Measurements from ENCODE around the gene GPR35.

The GPR35 gene

GRCh38 chr2:240619506-240620148, 5.7 kb upstream of the GPR35 start:
- Histone ChIP-seq H3K36me3 (ENCODE audit: control insufficient read depth, insufficient read depth, low read length) (no peaks in the 10 kb centered on the region), H3K4me1 (ENCODE audit: control insufficient read depth, insufficient read depth, low read length) (peaks cover 1% of the 10 kb centered on the region; the same call in 1 of the 2 replicates), H3K27ac (ENCODE audit: low read depth, low read length) (no peak overlapping the region), H3K4me3 (ENCODE audit: low read depth, low read length) (no peak overlapping the region), H3K9ac (ENCODE audit: low read length) (no peak overlapping the region), H3K27me3 (ENCODE audit: control insufficient read depth, insufficient read depth, low read length) (no peaks in the 10 kb centered on the region), H3K9me3 (ENCODE audit: control insufficient read depth, insufficient read depth, low read depth, low read length) (peaks cover 47% of the 10 kb centered on the region)

- Histone ChIP-seq H3K4me3 (ENCODE audit: low read depth, low read length) (no peak overlapping the region), H3K9me3 (ENCODE audit: control insufficient read depth, insufficient read depth, low read depth, low read length) (peaks cover 41% of the 10 kb centered on the region), H3K27me3 (ENCODE audit: control insufficient read depth, insufficient read depth, low read length) (no peaks in the 10 kb centered on the region), H3K27ac (ENCODE audit: low read depth, low read length) (no peak overlapping the region), H3K36me3 (ENCODE audit: control insufficient read depth, insufficient read depth, low read length) (no peaks in the 10 kb centered on the region), H3K4me1 (ENCODE audit: control insufficient read depth, insufficient read depth, low read length) (peaks cover 5% of the 10 kb centered on the region; the same call in 1 of the 2 replicates), H3K9ac (ENCODE audit: low read length) (no peak overlapping the region)
Measured at GRCh38 chr2:240620149-240620731, 5.0 kb upstream of the GPR35 start.

GRCh38 chr2:240620859-240621258, 4.4 kb upstream of the GPR35 start:
- H3K9ac ChIP-seq (ENCODE audit: low read length), result no peak overlapping the region
- no peak overlapping the region for H3K4me3 ChIP-seq (ENCODE audit: low read depth, low read length)

GRCh38 chr2:240622060-240622411, 3.2 kb upstream of the GPR35 start:
- H3K9me3 ChIP-seq (ENCODE audit: control insufficient read depth, insufficient read depth, low read depth, low read length), result peaks cover 24% of the 10 kb centered on the region
- no peak overlapping the region for H3K4me3 ChIP-seq (ENCODE audit: low read depth, low read length)
- H3K27ac ChIP-seq (ENCODE audit: low read depth, low read length), result no peak overlapping the region
- H3K36me3 ChIP-seq (ENCODE audit: control insufficient read depth, insufficient read depth, low read length), result no peaks in the 10 kb centered on the region
- H3K27me3 ChIP-seq (ENCODE audit: control insufficient read depth, insufficient read depth, low read length), result no peaks in the 10 kb centered on the region
- peaks cover 5% of the 10 kb centered on the region; the same call in 1 of the 2 replicates for H3K4me1 ChIP-seq (ENCODE audit: control insufficient read depth, insufficient read depth, low read length)
- H3K9ac ChIP-seq (ENCODE audit: low read length), result no peak overlapping the region

More at GRCh38 chr2:240620859-240621258, 4.4 kb upstream of the GPR35 start:
- H3K27me3 ChIP-seq (ENCODE audit: control insufficient read depth, insufficient read depth, low read length), result no peaks in the 10 kb centered on the region
- no peak overlapping the region for H3K27ac ChIP-seq (ENCODE audit: low read depth, low read length)
- no peaks in the 10 kb centered on the region for H3K36me3 ChIP-seq (ENCODE audit: control insufficient read depth, insufficient read depth, low read length)
- peaks cover 5% of the 10 kb centered on the region; the same call in 1 of the 2 replicates for H3K4me1 ChIP-seq (ENCODE audit: control insufficient read depth, insufficient read depth, low read length)
- peaks cover 35% of the 10 kb centered on the region for H3K9me3 ChIP-seq (ENCODE audit: control insufficient read depth, insufficient read depth, low read depth, low read length)

GRCh38 chr2:240622531-240623235, 2.6 kb upstream of the GPR35 start:
- H3K4me3 ChIP-seq (ENCODE audit: low read depth, low read length), result no peak overlapping the region
- H3K36me3 ChIP-seq (ENCODE audit: control insufficient read depth, insufficient read depth, low read length), result no peaks in the 10 kb centered on the region
- peaks cover 5% of the 10 kb centered on the region; the same call in 1 of the 2 replicates for H3K4me1 ChIP-seq (ENCODE audit: control insufficient read depth, insufficient read depth, low read length)
- peaks cover 18% of the 10 kb centered on the region for H3K9me3 ChIP-seq (ENCODE audit: control insufficient read depth, insufficient read depth, low read depth, low read length)
- H3K27me3 ChIP-seq (ENCODE audit: control insufficient read depth, insufficient read depth, low read length), result no peaks in the 10 kb centered on the region
- no peak overlapping the region for H3K9ac ChIP-seq (ENCODE audit: low read length)
- no peak overlapping the region for H3K27ac ChIP-seq (ENCODE audit: low read depth, low read length)

- Histone ChIP-seq H3K36me3 (ENCODE audit: control insufficient read depth, insufficient read depth, low read length) (no peaks in the 10 kb centered on the region), H3K4me1 (ENCODE audit: control insufficient read depth, insufficient read depth, low read length) (peaks cover 5% of the 10 kb centered on the region; the same call in 1 of the 2 replicates), H3K27ac (ENCODE audit: low read depth, low read length) (no peak overlapping the region), H3K9ac (ENCODE audit: low read length) (no peak overlapping the region), H3K4me3 (ENCODE audit: low read depth, low read length) (no peak overlapping the region), H3K9me3 (ENCODE audit: control insufficient read depth, insufficient read depth, low read depth, low read length) (peaks cover 10% of the 10 kb centered on the region), H3K27me3 (ENCODE audit: control insufficient read depth, insufficient read depth, low read length) (no peaks in the 10 kb centered on the region)
Measured at GRCh38 chr2:240623531-240624010, 1.7 kb upstream of the GPR35 start.

- H3K9ac ChIP-seq (ENCODE audit: low read length), result no peak overlapping the region
- H3K4me1 ChIP-seq (ENCODE audit: control insufficient read depth, insufficient read depth, low read length), result peaks cover 5% of the 10 kb centered on the region; the same call in 1 of the 2 replicates
- no peak overlapping the region for H3K4me3 ChIP-seq (ENCODE audit: low read depth, low read length)
- no peaks in the 10 kb centered on the region for H3K27me3 ChIP-seq (ENCODE audit: control insufficient read depth, insufficient read depth, low read length)
- no peaks in the 10 kb centered on the region for H3K36me3 ChIP-seq (ENCODE audit: control insufficient read depth, insufficient read depth, low read length)
- no peak overlapping the region for H3K27ac ChIP-seq (ENCODE audit: low read depth, low read length)
- peaks cover 4% of the 10 kb centered on the region; the same call in 1 of the 2 replicates for H3K9me3 ChIP-seq (ENCODE audit: control insufficient read depth, insufficient read depth, low read depth, low read length)
Measured at GRCh38 chr2:240624011-240624949, 1.0 kb upstream of the GPR35 start.

GRCh38 chr2:240626531-240627300, 1.4 kb downstream of the GPR35 start:
- no peaks in the 10 kb centered on the region for H3K27me3 ChIP-seq (ENCODE audit: control insufficient read depth, insufficient read depth, low read length)
- H3K9me3 ChIP-seq (ENCODE audit: control insufficient read depth, insufficient read depth, low read depth, low read length), result peaks cover 2% of the 10 kb centered on the region; the same call in 1 of the 2 replicates
- H3K9ac ChIP-seq (ENCODE audit: low read length), result no peak overlapping the region
- H3K27ac ChIP-seq (ENCODE audit: low read depth, low read length), result no peak overlapping the region
- no peak overlapping the region for H3K4me3 ChIP-seq (ENCODE audit: low read depth, low read length)
- H3K36me3 ChIP-seq (ENCODE audit: control insufficient read depth, insufficient read depth, low read length), result no peaks in the 10 kb centered on the region
- peaks cover 5% of the 10 kb centered on the region; the same call in 1 of the 2 replicates for H3K4me1 ChIP-seq (ENCODE audit: control insufficient read depth, insufficient read depth, low read length)

- no peak overlapping the region for H3K27ac ChIP-seq (ENCODE audit: low read depth, low read length)
- peaks cover 14% of the 10 kb centered on the region for H3K9me3 ChIP-seq (ENCODE audit: control insufficient read depth, insufficient read depth, low read depth, low read length)
- H3K36me3 ChIP-seq (ENCODE audit: control insufficient read depth, insufficient read depth, low read length), result no peaks in the 10 kb centered on the region
Measured at GRCh38 chr2:240627736-240628506, 2.6 kb downstream of the GPR35 start.

More at GRCh38 chr2:240627736-240628506, 2.6 kb downstream of the GPR35 start:
- H3K4me1 ChIP-seq (ENCODE audit: control insufficient read depth, insufficient read depth, low read length), result peaks cover 5% of the 10 kb centered on the region; the same call in 1 of the 2 replicates
- H3K9ac ChIP-seq (ENCODE audit: low read length), result no peak overlapping the region
- H3K27me3 ChIP-seq (ENCODE audit: control insufficient read depth, insufficient read depth, low read length), result no peaks in the 10 kb centered on the region
- H3K4me3 ChIP-seq (ENCODE audit: low read depth, low read length), result no peak overlapping the region
